Adrenal gland (tissue), 12 donors: ENCODE results near the gene CSPG4. TPM values are rescaled to one million over a fixed set of nuclear protein-coding genes. Genes with fewer than 3 reads are reported as not detected.

Experiments
- DNase-seq, 7 donors: peaks; one replicate each; pipeline ENCODE4 v3.0.0-alpha.2; 2019 to 2020
- H3K27ac ChIP-seq, 5 donors: fragments of 200-600 bp; sonication (generic) in 4 of 5; 1 replicate in 3 of 5; 2 replicates in 2 of 5; pipeline versions ENCODE4 v1.5.1 to v1.8.0; 2016 to 2020; ENCODE audit warnings: mild to moderate bottlenecking in 1 of 5
- H3K27me3 ChIP-seq: fragments of 200-600 bp; 2 replicates; pipeline ENCODE4 v1.8.0; 2021
- H3K36me3 ChIP-seq, 2 donors: fragments of 200-600 bp; replicated peaks in 1 of 2; 1 replicate in 1 of 2; 2 replicates in 1 of 2; pipeline versions ENCODE4 v1.5.1 to v1.8.0; 2018 to 2022
- H3K4me1 ChIP-seq, 2 donors: fragments of 200-600 bp; replicated peaks in 1 of 2; 1 replicate in 1 of 2; 2 replicates in 1 of 2; pipeline versions ENCODE4 v1.5.1 to v1.8.0; 2018 to 2021
- H3K4me3 ChIP-seq, 4 donors: fragments of 200-600 bp; sonication (generic) in 3 of 4; one replicate each; pipeline ENCODE4 v1.5.1; 2016 to 2018
- H3K9me3 ChIP-seq, 3 donors: fragments of 200-600 bp; sonication (generic) in 1 of 3; replicated peaks in 1 of 3; 1 replicate in 2 of 3; 2 replicates in 1 of 3; pipeline versions ENCODE4 v1.5.1 to v1.8.0; 2016 to 2021
- CTCF ChIP-seq, 6 experiments: fragments of 450-650 bp in 4 of 6; fragments of 200-600 bp in 2 of 6; sonication (generic) in 1 of 6; IDR thresholded peaks; 1 replicate in 5 of 6; 2 replicates in 1 of 6; pipeline versions ENCODE4 v1.5.1 to v1.8.0; 2016 to 2021; ENCODE audit warnings: antibody characterized with exemption in 6 of 6, mild to moderate bottlenecking in 2 of 6, moderate library complexity in 1 of 6
- POLR2A ChIP-seq, 2 donors: fragments of 450-650 bp; IDR thresholded peaks; one replicate each; pipeline ENCODE4 v1.6.1; 2017; ENCODE audit warnings: antibody characterized with exemption in 2 of 2, mild to moderate bottlenecking in 2 of 2, moderate library complexity in 1 of 2
- WGBS, 4 donors: extraction: QIAGEN DNeasy Blood & Tissue Kit in 2 of 4; methylation state at CpG; one replicate each; pipeline versions ENCODE4 v1.1.5 to v1.1.7; 2013 to 2017; 5-methylcytosine and 5-hydroxymethylcytosine counted together
- intact Hi-C, 2 donors: fragments of 100-400 bp; cut with DNase I; formaldehyde crosslinking; loops; one replicate each; pipeline versions ENCODE4 v1.14.1 to v1.15.0; 2022 to 2023
- polyA plus RNA-seq, 3 donors: library from polyadenylated mRNA; stranded (reverse); fragments of 200-250 nt in 2 of 3; fragments of 350-450 nt in 1 of 3; fragmentation: Illumina TruSeq in 1 of 3; extraction: RNeasy Lipid Tissue Mini Kit (QIAGEN cat#74804) in 1 of 3; gene quantifications; one replicate each; pipeline ENCODE4 v1.2.3, GENCODE V29; 2013 to 2014
- total RNA-seq, 9 donors: library from RNA; depleted of rRNA in 4 of 9; stranded (reverse); fragments of >200 nt in 4 of 9; fragments of 120-200 nt in 1 of 9; fragmentation: NEBNext Ultra II Directional in 1 of 9; extraction: Animal tissue kit (Norgen Biotek cat#: 25700) in 1 of 9; gene quantifications; one replicate each; pipeline versions ENCODE4 v1.1.0 to v1.2.4, GENCODE V29; 2013 to 2023
- donor health status: healthy with polysubstance abuse.
- donor health status: Bipolar disorder and iron deficiency.
- donor health status: DM: yes; HTN: yes; CAD: no.
- donor health status: DM: no; HTN: no; CAD: no.
- donor health status: DM: no; HTN: no; CAD: no.
- donor health status: DM: yes; HTN: yes; CAD: no.

Gene CSPG4
- total and polyA plus RNA-seq, 12 donors = 0.55 to 6.6 (median 2.8) TPM

- intact Hi-C loops = no loop called here
- Histone ChIP-seq H3K27ac (peak overlapping the region in 1 of 5 donors; percentile 35), H3K9me3 (no peaks in the 10 kb centered on the region), H3K27me3 (no peaks in the 10 kb centered on the region), H3K36me3 (no peaks in the 10 kb centered on the region), H3K4me1 (peaks cover 0 to 8% of the 10 kb centered on the region in 2 donors), H3K4me3 (no peak overlapping the region)
- TF ChIP-seq POLR2A (IDR thresholded peaks at IDR 0.05) (no peak), CTCF (IDR thresholded peaks at IDR 0.05) (no peak)
- DNase-seq = no peak
- 80 to 91% (median 89%) methylated on average over 10 to 41 of the region's 41 CpGs for WGBS, 4 donors
Observed at GRCh38 chr15:75675579-75676404, 36.9 kb downstream of the CSPG4 start.

GRCh38 chr15:75674366-75674765 lies 38.3 kb downstream of the CSPG4 start:
- Histone ChIP-seq H3K36me3 (no peaks in the 10 kb centered on the region), H3K27ac (peak overlapping the region in 1 of 5 donors; percentile 73)
- TF ChIP-seq CTCF (IDR thresholded peaks at IDR 0.05) (no peak), POLR2A (IDR thresholded peaks at IDR 0.05) (no peak)

GRCh38 chr15:75673426-75674235 lies 39.0 kb downstream of the CSPG4 start:
- peak in 5 of 7 donors; percentile 43 to 77 (median 54) for DNase-seq
- Histone ChIP-seq H3K27me3 (no peaks in the 10 kb centered on the region), H3K27ac (peak overlapping the region in 2 of 5 donors; percentile 60 to 73), H3K36me3 (no peaks in the 10 kb centered on the region), H3K4me3 (no peak overlapping the region), H3K9me3 (no peaks in the 10 kb centered on the region), H3K4me1 (peaks cover 0 to 8% of the 10 kb centered on the region in 2 donors)
- 71 to 82% (median 76%) methylated on average over 7 to 10 of the region's 10 CpGs for WGBS, 4 donors
- TF ChIP-seq POLR2A (IDR thresholded peaks at IDR 0.05) (no peak), CTCF (IDR thresholded peaks at IDR 0.05) (no peak)
- intact Hi-C loops = no loop called here

More at GRCh38 chr15:75674366-75674765, 38.3 kb downstream of the CSPG4 start:
- intact Hi-C loops = no loop called here
- H3K9me3 ChIP-seq = no peaks in the 10 kb centered on the region
- peaks cover 0 to 8% of the 10 kb centered on the region in 2 donors for H3K4me1 ChIP-seq
- 57 to 83% (median 71%) methylated on average over 1 to 8 of the region's 8 CpGs for WGBS, 4 donors
- H3K4me3 ChIP-seq = no peak overlapping the region
- no peaks in the 10 kb centered on the region for H3K27me3 ChIP-seq
- DNase-seq = no peak
